CD4-positive, alpha-beta T cell treated with Interleukin-4 for 4 hours (primary cell): Measurements from ENCODE around the gene L3MBTL4.

Experiments used
- DNase-seq: peaks from one replicate; pipeline ENCODE4 v3.0.0-alpha.2; 2020

The L3MBTL4 gene

DNA sequence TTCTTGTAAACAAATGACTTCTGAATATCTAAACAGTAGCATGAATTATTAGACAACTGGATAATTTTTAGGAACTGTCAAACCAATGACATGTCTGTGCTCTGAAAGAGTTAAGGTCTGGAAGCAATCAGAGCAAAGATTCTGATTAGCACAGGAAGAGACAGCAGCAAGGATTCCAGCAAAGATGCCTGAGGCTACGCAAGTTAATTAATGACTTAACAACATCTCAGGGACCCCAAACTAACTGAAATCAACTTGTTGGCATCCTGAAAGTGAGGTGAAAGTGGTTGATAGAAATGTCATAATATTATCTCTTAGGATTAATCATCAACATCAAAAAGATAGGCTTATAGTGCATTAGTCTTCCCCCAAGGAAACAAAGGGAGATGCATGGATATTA is 396.0 kb downstream of the L3MBTL4 start:
- DNase-seq: no peak

DNA sequence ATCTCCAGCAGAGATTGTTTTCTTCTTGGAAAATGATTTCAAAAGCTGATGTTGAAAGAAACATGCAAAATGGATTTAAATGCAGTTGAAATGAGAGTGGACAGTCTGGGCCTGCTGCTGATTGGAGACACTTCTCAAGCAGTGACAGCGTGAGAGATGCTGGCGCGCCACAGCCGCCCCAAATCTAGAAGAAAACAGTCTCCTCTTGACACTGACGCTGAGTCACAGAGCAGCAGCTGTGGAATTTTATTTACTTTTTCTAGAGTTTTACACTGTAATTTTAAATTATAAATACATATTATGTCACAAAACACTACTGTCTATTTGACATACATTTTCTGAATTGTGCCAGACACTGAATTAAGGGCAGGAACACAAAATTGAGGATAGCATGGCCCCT is 397.5 kb downstream of the L3MBTL4 start:
- DNase-seq: no peak

DNA sequence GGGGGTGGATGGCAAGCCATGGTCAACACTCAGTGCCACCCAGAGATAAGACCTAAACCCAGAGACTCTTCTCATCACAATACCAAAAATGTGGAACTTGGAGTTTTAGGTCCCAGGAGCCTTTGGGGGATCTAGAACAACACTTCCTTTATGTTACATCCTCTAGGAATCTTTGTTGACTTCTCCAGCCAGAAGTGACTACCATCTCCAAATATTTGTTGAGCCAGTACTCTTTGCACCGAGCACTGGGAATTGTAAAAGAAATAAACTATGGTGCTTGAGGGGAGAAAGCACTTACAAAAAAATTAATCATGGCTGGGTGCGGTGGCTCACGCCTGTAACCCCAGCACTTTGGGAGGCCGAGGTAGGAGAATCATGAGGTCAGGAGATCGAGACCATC is 399.3 kb downstream of the L3MBTL4 start:
- no peak for DNase-seq

DNA sequence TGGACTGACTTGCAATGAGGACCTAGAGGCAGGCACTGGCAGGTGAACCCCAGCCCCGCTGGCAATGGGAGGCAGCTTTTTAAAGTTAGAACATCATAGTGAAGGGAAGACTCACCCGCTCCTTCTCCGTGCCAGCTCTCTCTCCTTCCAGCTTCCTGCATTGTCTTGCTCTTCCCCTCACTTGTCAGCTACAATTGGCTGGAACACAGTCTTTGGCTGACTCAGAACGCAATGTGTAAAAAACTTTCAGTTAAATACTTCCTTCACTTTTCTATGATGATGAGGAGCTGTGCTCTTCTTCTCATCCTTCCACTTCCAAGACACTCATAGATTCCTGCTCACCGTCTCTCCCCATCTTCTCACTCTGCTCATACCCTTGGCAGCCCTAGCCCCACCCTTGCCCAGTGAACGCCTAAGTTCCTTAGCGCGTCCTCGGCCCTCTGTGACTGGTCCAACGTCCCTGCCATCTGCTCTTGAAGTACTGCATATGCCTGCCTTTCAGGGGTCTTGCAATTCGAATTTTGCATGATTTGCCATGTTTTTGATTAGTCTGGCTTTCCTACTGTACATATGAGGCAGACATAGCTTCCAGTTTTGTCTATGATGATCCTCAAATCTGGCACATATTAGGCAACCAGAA is 401.4 kb downstream of the L3MBTL4 start:
- no peak for DNase-seq

DNA sequence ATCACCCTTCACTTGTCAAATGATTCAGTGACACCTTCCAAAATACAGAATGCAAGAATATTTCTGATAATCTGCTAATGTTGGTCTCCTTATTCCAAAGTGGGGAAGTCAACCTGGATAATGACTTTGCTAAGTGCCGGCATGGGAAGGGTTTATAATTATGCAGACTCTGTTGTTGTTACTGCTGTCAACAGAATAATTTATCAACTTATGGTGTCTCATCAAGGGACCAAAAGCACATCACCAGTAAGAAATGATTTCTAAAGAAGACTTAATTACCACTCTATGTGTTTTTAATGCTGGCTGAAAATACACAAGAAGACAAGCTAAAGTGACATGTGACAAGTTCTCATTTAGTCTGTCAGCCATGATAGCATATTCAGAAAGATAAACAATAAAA is 403.8 kb downstream of the L3MBTL4 start:
- DNase-seq: no peak

DNA sequence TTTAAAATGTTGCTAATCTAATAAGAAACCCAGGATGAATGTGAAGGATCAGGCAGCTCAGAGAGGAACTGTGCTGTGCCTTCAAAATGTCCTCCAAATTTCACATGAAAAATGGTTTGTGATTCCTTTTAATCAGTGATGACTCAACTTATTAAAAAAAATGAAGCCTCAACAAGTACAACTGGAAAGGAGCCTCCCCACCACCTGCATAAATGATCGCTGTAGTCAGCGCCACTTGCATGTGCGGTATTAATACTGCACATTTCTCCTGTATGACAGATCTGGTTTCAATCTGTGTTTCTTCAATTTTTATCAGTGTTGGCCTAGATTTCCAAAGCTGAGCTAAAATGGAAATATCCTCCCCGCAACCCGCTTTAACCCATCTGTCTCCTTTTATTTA is 404.4 kb downstream of the L3MBTL4 start:
- no peak for DNase-seq

DNA sequence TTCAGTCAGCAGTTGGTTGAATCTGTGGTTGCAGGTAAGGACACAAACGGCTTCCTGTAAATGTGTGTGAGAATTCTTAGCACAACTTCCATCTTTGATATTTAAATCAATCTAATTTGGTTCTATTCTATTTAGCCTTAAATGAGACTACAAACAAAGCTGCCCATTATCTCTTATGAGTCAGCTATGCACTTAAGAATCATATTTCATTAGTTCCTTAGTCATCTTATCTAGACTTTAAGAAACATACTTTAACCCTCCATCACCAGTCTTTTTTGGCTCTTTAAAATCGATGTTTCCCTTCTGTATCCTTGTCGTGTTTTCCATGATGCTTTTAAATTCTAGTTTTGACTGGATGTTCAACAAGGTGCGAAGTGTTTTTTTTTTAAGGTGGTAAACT is 405.0 kb downstream of the L3MBTL4 start:
- DNase-seq: no peak

DNA sequence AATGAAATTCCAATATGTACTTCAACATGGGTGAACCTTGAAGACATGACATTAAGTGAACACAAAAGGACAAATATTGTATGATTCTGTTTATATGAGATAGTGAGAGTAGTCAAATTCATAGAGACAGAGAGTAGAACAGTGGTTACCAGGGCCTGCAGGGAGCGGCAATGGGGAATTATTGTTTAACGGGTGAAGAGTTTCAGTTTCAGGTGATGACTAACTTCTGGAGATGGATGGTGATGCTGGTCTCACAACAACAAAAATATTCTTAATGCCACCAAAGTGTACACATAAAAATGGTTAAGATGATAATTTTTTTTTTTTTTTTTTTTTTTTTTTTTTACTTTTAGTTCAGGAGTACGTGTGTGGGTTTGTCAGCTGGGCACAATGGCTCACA is 410.0 kb downstream of the L3MBTL4 start:
- DNase-seq: no peak

DNA sequence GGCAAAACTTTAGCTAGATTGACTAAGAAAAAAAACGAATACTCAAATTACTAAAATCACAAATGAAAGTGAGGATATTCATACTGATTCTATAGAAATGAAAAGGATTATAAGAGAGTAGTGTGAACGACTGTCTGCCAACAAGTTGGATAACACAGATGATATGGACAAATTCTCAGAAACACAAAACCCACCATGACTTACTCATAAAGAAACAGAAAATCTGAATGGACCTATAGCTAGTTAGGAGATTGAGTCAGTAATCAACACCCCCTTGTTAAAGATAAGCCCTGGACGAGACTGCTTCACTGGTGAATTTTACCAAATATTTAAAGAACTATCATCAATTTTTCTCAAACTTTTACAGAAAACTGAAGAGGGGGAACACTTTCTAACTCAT is 410.6 kb downstream of the L3MBTL4 start:
- DNase-seq: no peak

DNA sequence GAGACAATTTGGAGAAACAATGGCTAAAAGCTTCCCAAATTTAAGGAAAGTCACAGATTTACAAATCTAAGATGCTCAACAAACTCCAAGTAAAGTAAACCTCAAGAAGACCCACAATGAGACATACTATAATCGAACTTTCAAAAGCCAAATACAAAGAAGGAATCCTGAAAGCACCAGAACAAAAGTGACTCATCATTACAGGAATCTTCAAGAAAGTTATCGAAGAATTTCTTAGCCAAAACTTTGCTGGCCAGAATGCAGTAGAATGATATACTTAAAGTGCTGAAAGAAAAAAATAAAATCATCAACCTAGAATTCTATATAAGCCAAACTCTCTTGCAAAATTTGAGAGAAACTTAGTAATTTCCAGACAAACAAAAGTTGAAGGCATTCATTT is 412.8 kb downstream of the L3MBTL4 start:
- no peak for DNase-seq

DNA sequence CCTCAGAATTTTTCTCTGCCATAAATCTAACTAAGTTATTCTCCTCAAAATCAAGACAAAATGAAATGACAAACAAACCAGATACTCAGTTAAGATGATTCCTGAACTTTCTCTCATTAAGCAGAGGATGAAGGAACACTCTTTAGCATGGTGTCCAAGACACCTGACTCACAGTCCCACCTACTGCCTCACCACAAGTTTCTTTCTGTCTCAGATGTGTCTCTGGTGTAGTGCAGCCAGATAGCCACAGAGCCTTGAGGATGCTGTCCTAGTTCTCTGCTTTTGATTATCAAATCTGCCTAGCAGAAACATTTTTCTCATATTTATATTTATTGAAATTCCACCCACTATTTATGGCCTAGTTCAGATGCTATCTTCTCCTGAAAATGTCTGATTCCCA is 415.8 kb downstream of the L3MBTL4 start:
- DNase-seq: no peak

DNA sequence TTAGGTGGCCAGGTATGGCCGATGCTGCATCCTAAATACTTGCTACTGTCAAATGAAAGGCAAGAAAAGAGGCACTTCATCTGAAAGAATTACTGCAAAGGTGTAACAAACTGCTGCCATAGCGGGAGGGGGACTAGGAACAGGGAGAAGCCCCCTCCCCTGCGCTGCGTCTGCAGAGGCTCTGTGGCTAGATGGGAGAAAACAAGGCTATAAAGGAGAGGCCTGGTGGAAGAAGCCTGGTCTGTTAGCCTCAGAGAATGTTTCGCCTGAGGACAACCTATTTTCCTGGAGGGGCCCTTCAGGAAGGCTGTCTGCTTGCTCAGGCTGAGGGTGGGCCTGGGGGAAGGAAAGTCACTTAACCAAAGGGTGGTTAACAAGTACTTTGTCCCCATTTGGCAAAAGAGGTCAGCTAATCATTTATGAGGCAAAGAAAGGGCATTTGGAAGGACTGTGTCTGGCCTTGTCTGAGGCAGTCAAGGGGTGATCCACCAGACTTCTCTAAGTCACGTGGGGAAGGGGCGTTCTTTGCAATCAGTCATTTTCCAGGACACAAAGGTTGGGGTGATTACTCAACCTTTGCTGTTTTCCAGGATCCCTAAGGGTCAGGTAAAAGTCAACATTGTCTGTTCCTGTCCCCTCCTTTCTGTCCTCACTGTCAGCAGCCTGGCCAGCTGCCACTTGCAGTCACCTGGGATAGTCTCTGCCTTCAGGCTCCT is 416.4 kb downstream of the L3MBTL4 start:
- DNase-seq: no peak

DNA sequence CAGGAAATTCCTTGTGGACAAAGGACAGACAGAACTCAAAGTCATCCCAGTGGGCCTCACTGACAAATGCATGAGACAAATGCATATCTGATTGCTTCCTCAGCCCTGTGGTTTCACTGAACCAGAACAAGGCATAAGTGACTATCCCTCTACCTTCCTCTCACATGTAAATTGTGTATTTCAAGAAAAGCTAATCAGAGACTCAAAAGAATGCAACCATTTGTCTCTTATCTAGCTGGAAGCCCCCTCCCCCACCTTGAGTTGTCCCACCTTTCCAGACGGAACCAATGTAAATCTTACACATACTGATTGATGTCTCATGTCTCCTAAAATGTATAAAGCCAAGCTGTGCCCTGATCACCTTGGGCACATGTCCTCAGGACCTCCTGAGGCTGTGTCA is 417.4 kb downstream of the L3MBTL4 start:
- no peak for DNase-seq

DNA sequence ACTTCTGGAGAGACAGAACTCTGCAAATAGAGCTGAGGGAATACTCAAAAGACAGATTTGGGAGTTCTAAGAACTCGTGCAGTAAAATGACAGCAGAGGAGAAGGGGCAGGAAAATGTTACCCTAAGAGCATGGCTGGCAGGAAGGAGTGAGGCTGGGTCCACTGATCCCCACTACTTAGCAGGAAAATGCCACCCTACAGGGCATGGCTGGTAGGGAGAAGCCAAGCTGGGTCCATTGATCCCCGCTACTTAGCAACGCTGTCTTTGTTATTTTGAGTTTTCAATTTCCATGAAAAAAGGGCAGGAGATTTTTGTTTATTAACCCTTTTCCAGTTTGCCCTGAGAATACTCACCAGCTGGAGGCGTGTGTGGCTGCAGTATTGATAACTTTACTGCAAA is 419.1 kb downstream of the L3MBTL4 start:
- no peak for DNase-seq

DNA sequence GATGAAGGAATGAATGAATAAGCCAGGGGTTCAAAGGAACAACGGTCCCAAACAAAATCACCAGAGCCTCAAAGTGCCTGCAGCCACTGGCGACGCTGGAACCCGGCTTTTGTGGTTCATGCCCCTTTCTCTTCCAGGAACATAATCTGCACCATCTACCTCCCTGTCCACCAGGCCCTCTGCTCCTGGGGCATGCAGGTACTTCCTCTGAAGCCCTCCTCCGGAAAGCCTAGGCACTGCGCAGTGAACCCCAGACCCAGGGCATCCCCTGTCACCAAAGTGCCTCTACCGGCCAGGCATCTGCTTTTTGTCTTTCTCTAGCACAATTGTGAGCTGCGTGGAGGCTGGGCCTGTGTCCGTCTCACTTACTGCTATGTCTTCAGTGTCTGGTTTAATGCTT is 420.8 kb downstream of the L3MBTL4 start:
- no peak for DNase-seq

DNA sequence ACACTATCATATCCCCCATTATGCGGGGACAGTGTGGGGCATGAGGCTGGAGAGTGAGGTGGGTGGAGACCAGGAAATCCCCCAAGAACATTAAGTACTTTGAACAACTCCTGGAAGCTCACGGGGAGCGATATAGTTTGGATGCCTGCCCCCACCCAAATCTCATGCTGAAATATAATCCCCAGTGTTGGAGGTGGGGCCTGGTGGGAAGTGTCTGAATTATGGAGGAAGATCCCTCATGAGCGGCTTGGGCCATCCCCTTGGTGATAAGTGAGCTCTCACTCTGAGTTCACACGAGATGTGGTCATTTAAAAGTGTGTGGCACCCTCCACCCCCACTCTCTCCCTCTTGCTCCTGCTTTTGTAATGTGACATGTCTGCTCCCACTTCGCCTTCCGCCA is 422.3 kb downstream of the L3MBTL4 start:
- DNase-seq: no peak

DNA sequence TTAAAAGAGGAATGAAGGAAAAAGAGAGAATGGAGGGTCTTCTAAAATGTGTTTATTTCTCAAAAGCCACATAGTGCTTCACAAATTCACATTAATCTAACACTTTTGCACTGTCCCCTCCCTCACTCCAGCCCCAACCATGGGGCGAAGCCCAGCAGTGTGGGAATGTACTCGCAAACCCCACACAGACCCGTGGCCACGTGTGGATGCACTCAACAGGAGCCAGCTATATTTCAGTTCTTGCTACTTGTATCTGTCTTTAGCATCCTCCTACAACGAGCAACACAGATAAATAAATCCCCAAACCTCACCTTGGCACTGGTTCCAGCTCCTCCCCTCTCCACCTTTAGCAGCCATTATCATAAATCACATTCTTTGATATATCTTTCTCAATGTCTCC is 427.5 kb downstream of the L3MBTL4 start:
- DNase-seq: no peak

DNA sequence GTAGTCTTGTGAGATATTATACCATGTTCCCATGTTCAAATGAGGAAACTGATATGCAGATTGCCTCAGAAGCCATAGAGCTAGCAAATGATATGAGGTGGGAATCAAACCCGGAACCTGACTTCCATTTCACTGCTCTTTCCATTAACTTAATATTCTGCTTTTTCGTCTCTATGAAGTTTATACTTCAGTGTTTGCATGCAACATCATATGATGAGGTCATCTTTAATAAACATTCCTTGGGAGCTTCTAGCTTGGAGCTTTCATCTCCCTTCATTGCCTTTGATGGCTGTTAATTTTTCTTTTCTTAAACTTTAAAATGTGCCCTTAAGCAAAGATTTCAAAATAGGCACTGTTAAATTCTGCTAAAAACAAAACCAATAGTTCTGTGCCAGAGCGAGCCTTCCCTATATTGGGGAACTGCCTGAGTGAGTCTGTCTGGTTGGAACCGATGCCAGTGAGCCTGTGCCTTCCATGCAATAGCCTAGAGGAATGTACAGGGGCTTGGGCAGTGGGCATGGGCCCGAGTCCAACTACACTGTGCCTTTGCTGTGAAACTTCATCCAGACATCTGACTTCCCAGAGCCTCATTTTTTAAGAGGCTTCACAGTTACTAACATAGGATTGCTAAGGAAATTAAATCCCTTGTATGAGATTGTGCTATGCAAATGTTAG is 428.3 kb downstream of the L3MBTL4 start:
- DNase-seq: no peak

DNA sequence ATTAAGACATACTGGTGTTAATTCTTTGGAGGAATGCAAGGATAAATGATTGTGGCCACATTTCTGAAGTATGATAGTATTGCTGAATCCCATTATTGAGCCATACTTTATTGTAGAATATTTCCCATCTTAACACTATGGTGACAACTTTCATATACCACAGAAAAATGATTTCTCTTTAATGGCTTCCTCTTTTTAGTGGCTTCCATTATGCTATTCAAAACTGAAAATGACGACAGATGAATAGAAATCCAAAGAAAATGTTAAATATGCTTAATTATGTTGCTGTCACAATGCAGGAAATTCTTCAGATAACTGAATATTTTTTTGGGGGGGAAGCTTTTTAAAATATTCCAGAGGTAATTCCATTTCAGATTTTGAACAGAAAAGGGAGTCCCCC is 430.5 kb downstream of the L3MBTL4 start:
- DNase-seq: no peak

DNA sequence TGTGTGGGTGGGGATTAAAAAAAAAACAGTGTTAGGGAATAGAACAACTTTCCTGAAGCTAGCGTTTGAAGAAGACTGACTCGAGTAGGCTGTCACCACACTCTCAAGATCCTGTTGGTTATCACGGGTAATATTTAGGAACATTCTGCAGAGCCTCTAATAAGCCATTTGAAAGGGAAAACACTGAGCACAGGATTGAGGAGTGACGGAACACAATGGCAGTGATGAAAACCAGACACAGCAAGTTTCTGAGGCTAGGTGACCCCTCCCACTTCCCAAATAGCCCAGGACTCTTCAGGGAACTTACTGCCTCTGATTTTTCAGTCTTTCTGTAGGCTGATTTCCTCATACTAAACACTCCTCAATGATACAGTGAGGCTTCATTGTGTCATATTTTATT is 431.2 kb downstream of the L3MBTL4 start:
- no peak for DNase-seq

DNA sequence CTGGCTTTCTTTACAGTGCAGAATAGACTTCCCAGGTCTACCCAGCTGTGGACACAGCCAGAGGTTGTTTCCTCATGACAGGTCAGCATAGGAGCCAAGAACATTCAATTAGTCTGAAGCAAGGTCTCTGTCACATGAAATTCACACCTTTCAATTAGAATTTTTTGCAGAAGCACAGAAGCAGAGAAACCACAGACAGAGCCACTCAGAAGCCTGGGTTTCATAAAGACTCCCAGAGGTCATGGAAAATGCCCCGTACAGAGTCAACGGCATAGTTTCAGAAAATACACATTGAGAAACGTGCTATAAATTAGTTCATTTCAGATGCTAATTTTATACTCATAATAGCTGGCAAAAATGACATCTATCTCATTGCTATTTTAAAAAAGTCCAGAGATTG is 432.4 kb downstream of the L3MBTL4 start:
- no peak for DNase-seq

DNA sequence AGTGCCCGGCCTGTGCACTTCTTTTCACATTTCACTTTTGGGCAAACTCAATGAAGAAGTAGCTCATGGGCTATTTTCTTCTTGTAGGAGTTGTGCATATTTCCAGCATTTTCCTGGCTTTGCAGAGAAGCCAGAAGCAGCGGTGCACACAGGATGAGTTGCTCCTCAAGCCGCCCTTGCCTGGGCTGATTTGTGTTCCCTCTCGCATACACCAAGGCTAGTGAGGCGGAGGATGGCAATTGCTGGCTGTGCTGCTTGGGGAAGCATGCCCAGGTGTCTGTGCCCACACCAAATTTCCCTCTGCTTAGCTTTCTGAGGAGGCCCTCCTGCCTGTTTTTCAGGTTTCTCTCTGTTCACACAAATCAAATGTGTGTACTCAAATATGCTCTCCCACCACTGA is 434.0 kb downstream of the L3MBTL4 start:
- DNase-seq: no peak

DNA sequence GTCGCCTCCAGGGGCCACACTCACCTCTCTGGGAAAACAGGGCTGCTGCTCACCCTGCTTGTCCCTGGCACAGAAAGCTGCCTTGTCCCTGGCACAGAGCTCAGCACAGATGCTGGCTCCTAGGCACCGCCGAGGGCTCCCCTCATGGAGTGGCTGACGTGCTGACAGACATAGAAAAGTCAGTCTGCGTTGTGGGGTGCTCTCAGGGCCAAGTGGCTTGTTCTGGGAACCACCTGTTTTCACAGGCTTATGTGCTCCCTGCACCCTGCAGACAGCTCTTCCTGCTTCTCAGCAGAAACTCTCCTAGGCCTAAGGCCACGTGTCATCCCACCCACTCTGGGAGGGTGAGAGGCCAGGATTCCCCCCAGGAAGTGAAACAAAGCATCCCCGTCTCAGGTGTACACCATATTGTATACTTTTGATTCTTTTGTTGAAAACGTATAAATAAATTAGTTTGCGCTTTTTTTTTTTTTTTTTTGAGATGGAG is 434.7 kb downstream of the L3MBTL4 start:
- no peak for DNase-seq

DNA sequence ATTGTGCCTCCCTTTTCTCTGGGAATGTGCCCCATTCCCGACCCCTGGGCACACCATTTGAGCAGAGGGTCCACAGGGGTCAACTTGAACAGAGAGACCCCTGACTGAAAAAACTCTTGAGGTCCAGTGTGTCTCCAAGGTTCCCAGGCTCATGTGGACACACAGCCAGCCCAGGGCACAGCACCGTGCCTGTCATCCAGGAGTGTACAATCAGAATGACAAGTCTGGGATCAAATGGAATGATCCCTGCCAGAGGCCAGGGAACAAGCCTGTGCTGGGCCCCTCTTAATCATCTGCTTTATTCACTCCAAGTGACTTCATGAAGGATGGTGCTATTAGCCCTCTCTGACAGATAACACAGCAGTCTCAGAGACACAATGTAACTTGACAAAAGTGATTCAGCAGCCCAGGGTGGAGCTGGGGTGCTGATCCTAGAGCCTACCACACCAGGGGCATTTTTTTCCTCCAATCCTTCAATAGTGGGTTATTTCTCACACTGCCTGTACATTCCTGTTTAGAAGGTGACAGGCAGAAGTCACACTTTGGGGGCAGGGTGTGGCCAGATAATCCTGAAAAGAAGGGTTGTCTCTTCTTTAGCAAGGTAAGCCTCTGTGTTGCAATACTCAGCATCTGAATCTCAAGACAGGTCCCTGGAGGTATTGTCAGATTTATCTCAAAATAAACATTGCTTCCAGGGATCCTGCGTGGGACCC is 435.4 kb downstream of the L3MBTL4 start:
- no peak for DNase-seq
